Measurements from ENCODE around the gene TBCK.

Gene TBCK

GRCh38 chr4:106109929-106110328 lies 206.1 kb downstream of the TBCK start:
- DNase-seq, result no peak

GRCh38 chr4:106105697-106106096 lies 210.3 kb downstream of the TBCK start:
- no peak for DNase-seq

GRCh38 chr4:106104276-106104675 lies 211.7 kb downstream of the TBCK start:
- no peak for DNase-seq

GRCh38 chr4:106096454-106096853 lies 219.6 kb downstream of the TBCK start:
- no peak for DNase-seq

GRCh38 chr4:106095408-106095807 lies 220.6 kb downstream of the TBCK start:
- DNase-seq, result no peak

GRCh38 chr4:106092361-106093040 lies 223.5 kb downstream of the TBCK start:
- no peak for DNase-seq

- no peak for DNase-seq
These were observed 225.2 kb downstream of the TBCK start for GRCh38 chr4:106090826-106091225.

- no peak for DNase-seq
These were observed 232.9 kb downstream of the TBCK start for GRCh38 chr4:106083065-106083464.

- no peak for DNase-seq
These were observed 235.6 kb downstream of the TBCK start for GRCh38 chr4:106080376-106080775.

- DNase-seq, result no peak
These were observed 236.4 kb downstream of the TBCK start for GRCh38 chr4:106079616-106080015.

- DNase-seq, result no peak
These were observed 251.0 kb downstream of the TBCK start for GRCh38 chr4:106065018-106065417.

GRCh38 chr4:106063009-106063408 lies 253.0 kb downstream of the TBCK start:
- no peak for DNase-seq

GRCh38 chr4:106062452-106062875 lies 253.5 kb downstream of the TBCK start:
- DNase-seq, result no peak

- no peak for DNase-seq
These were observed 257.1 kb downstream of the TBCK start for GRCh38 chr4:106058921-106059320.

GRCh38 chr4:106056914-106057313 lies 259.1 kb downstream of the TBCK start:
- no peak for DNase-seq

GRCh38 chr4:106051514-106051913 lies 264.5 kb downstream of the TBCK start:
- no peak for DNase-seq

GRCh38 chr4:106049490-106049889 lies 266.5 kb downstream of the TBCK start:
- DNase-seq, result no peak

GRCh38 chr4:106048250-106048971 lies 267.6 kb downstream of the TBCK start:
- DNase-seq, result no peak

- DNase-seq, result no peak
These were observed 269.9 kb downstream of the TBCK start for GRCh38 chr4:106046083-106046482.

GRCh38 chr4:106041294-106042002 lies 274.6 kb downstream of the TBCK start:
- DNase-seq, result no peak

- DNase-seq, result no peak
These were observed 276.2 kb downstream of the TBCK start for GRCh38 chr4:106039796-106040195.

GRCh38 chr4:106038908-106039307 lies 277.1 kb downstream of the TBCK start:
- no peak for DNase-seq

- DNase-seq, result no peak
These were observed 278.0 kb downstream of the TBCK start for GRCh38 chr4:106038012-106038411.

GRCh38 chr4:106036848-106037247 lies 279.2 kb downstream of the TBCK start:
- DNase-seq, result no peak
